Stimulated activated CD4-positive, alpha-beta T cell treated with anti-CD3 and anti-CD28 coated beads, Interleukin-2, amount 100 ng/mL, for 48 hours (primary cell): ENCODE data around the gene EFHD1.

Experiments
- DNase-seq, 2 donors: peaks; one replicate each; pipeline ENCODE4 v3.0.0-alpha.2; 2020

EFHD1 gene

GRCh38 chr2:232633413-232634205 lies at the start of gene EFHD1:
TSS of gene EFHD1 (plus strand) at chr2:232633604. CDS start at chr2:232633705, 101 bp downstream.
- DNase-seq = peak; percentile 30 to 46

- DNase-seq = no peak
Measured at GRCh38 chr2:232584238-232584637, 49.2 kb upstream of the EFHD1 start.

GRCh38 chr2:232586943-232587505 lies 46.4 kb upstream of the EFHD1 start:
- no peak for DNase-seq

- DNase-seq = no peak
Measured at GRCh38 chr2:232587512-232587911, 45.9 kb upstream of the EFHD1 start.

- no peak for DNase-seq
Measured at GRCh38 chr2:232588031-232588430, 45.4 kb upstream of the EFHD1 start.

- DNase-seq = no peak
Measured at GRCh38 chr2:232588680-232589585, 44.5 kb upstream of the EFHD1 start.

- DNase-seq = no peak
Measured at GRCh38 chr2:232592772-232593395, 40.5 kb upstream of the EFHD1 start.

GRCh38 chr2:232593982-232594381 lies 39.4 kb upstream of the EFHD1 start:
- DNase-seq = no peak

GRCh38 chr2:232597362-232598079 lies 35.9 kb upstream of the EFHD1 start:
- DNase-seq = no peak

GRCh38 chr2:232598293-232598692 lies 35.1 kb upstream of the EFHD1 start:
- no peak for DNase-seq

GRCh38 chr2:232600053-232600773 lies 33.2 kb upstream of the EFHD1 start:
- no peak for DNase-seq

GRCh38 chr2:232603283-232603682 lies 30.1 kb upstream of the EFHD1 start:
- DNase-seq = no peak

GRCh38 chr2:232604535-232604934 lies 28.9 kb upstream of the EFHD1 start:
- no peak for DNase-seq

GRCh38 chr2:232607011-232607410 lies 26.4 kb upstream of the EFHD1 start:
- no peak for DNase-seq

GRCh38 chr2:232609607-232610006 lies 23.8 kb upstream of the EFHD1 start:
- no peak for DNase-seq

- no peak for DNase-seq
Measured at GRCh38 chr2:232610081-232610480, 23.3 kb upstream of the EFHD1 start.

- no peak for DNase-seq
Measured at GRCh38 chr2:232611061-232611460, 22.3 kb upstream of the EFHD1 start.

GRCh38 chr2:232611559-232612218 lies 21.7 kb upstream of the EFHD1 start:
- peak; percentile 75 to 80 for DNase-seq

GRCh38 chr2:232613538-232614134 lies 19.8 kb upstream of the EFHD1 start:
- no peak for DNase-seq

- no peak for DNase-seq
Measured at GRCh38 chr2:232615339-232615738, 18.1 kb upstream of the EFHD1 start.

GRCh38 chr2:232621186-232621585 lies 12.2 kb upstream of the EFHD1 start:
- DNase-seq = no peak
